GM21825 (cell line): ENCODE measurements around the gene GCN1.
A peak's percentile ranks its signal among the peaks of the same experiment; 100 is the strongest.

Experiments used
- ATAC-seq: cut with Tn5 transposase; IDR thresholded peaks from one replicate; pipeline ENCODE4 v1.9.1; 2021; ENCODE audit warnings: mild to moderate bottlenecking, moderate library complexity; ENCODE audit not compliant: unreplicated experiment

Gene GCN1

DNA sequence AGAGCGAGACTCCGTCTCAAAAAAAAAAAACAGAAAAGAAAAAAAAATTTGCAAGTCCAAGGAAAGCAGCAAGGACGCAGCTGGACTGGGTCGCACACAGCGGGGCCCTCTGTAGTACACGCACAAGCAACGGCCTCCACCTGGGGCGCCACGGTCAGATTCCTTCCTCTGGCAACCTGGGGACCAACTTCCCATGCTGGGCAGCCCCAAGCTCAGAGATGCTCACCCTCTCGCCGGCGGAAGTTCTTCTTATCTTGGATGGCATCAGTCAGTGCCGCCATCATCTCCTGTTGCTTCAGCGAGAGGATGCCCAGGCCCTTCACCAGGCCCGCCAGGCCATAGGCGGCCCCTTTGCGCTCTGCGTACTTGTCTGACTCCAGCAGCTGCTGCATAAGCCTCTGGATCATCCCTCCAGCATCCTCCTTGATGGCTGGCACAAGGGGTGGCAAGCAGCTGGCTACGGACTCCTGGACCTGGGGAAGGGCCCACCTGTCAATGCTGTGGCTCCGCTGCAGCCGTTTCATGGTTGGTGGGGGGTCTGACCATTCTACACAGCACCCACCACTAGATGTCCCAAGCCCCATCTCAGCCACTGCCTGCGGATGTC is 43.5 kb downstream of the GCN1 start:
- ATAC-seq = no peak

DNA sequence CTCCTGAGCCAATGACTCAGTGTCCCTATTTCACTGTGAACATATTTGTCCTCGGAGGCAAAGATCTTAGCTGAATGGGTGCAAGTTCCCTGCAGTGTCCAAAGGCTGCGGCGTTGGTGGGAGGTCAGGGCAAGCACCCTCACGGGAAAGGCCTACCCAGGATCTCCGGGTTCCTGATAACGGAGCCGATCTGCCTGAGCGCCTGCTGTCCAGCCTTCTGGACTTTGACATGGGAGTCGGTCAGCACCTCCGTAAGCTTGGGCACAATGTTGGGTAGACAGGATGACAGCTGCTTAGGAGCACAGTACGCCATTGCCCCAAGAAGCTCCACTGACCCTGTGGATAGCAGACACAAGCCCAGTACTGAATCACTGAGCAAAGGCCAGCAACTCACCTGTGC is 46.5 kb downstream of the GCN1 start:
- no peak for ATAC-seq

DNA sequence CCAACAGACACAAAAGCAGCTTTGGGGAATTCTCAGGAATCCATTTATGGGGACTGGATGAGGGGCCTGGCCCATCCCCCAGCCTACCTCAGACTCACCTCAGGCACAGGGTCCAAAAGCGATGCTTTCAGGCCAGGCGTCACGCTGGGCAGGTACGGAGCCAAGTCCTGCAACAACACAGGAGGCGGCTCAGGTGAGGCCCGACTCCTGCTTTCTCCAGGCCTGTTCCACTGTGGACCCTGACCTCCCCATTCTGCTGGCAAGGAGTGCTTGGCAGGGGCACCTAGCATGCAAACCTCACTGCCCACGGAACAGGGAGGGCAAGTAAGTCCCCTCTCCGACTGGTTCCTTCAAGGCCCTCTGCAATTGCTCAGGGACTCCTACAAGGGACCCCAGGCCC is 49.4 kb downstream of the GCN1 start:
- ATAC-seq = no peak

DNA sequence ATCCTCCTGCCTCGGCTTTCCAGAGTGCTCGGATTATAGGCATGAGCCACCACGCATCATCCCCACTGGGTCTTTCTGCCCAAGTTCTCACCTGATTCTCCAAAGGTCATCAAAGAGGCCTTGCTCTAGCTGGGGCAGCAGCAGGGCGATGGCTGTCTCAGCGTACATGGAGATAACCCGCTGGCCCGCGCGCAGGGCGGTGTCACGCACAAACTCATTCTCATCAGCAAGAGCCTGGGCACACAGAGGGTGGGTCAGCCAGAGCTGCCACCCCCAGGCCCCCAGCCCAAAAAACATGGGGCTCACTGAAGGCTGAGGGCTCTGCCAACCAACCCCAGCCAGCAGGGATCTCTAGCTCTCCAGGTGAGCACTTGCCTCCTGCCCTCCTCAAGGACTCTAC is 50.3 kb downstream of the GCN1 start:
- no peak for ATAC-seq

DNA sequence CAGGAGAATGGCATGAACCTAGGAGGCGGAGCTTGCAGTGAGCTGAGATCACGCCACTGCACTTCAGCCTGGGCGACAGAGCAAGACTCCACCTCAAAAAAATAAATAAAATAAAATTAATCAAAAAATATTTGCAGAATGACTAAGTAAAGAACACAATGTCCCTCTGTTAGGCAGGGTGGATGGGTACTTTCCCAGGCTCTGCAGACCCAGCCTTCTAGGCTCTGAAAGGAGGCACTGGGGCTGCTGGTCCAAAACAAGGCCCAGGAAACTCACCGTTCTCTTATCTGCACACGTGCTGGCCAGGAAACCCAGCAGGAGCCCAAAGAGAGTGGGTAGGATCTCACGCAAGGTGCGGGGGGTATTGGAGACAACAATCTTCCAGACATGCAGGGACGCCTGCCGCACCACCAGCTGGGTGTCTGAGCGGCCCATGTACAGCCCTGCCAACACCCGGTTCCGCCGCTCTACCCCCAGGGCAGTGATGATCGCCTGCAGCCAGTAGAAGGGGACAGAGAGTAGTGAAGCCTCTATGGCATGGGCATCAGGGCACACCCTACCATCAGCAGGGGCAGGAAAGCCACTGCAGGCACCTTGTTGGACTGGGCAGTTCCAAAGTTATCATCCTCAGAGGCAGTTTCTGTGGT is 52.2 kb downstream of the GCN1 start:
- ATAC-seq = no peak

DNA sequence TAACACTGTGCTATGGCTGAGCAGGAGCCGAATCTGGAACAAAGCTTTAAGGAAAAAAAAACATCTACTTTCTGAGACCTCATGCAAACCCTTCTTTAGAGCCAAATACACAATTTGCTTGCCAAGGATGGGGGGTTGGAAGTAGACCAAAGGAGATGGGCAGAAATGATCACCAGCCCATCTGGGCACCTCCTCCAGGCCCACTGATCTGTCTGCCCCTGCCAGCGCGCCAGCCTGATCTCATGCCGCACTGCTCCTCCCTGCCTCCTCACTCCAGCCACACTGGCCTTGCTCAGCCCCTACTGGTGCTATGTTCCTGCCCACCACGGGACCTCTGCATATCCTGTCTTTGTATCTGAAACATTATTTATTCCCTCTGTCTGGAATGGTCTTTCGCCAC is 53.2 kb downstream of the GCN1 start:
- no peak for ATAC-seq

DNA sequence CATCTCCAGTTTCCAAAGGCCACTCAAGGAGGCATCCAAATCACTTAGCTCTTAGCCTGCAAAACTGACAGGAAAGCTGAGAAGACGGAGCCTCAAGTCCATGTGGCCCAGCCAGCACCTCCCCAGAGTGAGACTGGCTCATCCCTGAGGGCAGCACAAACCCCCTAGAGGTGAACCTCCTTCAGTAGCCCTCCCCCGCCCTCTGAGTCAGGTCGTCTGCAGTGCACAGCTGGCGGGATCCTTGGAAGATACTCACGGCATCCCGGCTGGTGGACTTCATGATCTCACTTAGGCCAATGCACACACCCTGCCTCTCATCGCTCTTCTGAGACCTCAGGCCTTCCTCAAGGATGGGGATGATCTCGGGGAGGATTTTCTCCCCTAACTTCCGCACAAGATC is 53.9 kb downstream of the GCN1 start:
- ATAC-seq = no peak

DNA sequence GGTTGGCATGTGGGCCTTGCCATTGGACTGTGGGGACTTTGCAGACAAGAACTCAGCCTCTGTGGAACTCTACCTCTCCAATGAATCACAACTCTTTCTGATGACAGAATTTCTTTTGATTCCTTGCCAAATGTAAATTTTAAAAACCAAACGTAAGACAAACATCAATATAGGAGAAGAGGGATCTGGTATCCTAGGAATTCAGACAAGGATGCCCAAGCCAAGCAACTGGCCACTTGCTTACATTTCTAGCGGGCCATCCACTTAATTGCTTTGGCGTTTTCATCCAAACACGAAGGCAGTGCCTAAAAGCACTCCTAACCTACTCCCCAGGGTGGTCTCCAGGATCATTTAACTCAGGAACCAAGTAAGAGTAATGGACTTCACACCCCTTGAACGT is 54.6 kb downstream of the GCN1 start:
- no peak for ATAC-seq

DNA sequence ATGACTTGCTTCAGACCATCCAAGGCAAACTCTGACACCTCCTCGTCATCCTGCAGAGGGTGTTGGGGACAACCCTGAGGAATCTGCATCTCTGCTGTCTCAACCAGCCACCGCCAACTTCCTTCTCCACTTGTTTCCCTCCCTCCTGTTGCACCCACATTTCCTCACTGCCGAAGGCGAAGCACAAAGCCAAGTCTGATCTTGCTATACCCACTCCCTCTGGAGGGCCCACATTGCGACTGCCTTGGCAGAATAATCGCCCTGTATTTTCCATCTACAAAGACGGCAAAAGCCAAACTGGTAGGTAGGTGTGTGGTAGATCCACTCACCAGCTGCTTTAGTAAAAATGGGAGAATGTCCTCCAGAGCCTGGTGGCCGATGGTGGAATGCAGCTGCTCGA is 56.1 kb downstream of the GCN1 start:
- ATAC-seq = no peak

DNA sequence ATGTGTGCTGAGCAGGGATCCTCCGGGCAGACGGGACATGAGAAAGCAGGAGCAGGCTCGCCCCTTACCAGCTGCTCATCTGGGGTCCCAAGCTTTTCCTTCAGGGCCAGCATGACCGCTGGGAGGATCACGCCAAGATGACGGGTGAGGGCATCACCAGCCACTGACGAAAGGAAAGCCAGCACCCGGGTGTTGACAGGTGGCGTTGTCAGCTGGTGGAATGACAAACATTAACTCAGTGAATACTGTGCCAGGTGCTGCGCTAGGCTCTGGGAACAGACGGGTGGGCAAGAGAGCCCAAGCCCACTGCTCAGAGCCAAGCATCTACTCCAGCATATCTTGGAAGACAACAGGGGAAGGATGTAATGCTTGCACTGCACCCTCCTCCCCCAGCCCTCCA is 56.7 kb downstream of the GCN1 start:
- no peak for ATAC-seq

DNA sequence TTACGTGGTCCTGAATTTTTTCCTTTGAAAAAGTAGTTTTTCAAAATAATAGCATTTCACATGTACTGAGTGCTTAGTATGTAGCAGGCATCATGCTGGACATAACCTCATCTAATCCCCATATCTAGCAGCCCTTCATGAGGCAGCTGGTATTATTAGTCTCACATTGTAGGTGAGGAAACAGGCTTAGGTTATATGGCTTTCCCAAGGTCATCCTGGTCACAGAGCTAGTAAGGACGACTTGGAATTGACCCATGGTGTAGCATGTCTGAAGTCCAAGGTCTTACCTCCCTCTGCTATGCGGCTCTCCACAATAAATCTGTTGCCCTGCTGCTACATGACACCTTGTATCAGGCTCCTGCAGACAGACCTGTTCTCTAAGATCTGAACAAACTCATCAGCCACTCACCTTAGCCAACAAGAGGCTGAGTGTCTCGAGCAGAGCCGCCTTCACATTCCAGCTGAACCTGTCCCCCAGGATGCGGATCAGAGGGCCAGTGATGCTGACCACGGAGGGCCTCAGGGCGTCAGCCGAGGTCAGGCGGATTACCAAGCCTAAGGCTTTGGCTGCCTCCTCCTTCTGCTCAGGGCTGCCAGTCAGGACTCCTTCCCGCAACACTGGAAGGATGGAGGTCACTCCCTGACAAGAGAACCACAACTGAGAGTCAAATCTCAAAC is 58.3 kb downstream of the GCN1 start:
- no peak for ATAC-seq

DNA sequence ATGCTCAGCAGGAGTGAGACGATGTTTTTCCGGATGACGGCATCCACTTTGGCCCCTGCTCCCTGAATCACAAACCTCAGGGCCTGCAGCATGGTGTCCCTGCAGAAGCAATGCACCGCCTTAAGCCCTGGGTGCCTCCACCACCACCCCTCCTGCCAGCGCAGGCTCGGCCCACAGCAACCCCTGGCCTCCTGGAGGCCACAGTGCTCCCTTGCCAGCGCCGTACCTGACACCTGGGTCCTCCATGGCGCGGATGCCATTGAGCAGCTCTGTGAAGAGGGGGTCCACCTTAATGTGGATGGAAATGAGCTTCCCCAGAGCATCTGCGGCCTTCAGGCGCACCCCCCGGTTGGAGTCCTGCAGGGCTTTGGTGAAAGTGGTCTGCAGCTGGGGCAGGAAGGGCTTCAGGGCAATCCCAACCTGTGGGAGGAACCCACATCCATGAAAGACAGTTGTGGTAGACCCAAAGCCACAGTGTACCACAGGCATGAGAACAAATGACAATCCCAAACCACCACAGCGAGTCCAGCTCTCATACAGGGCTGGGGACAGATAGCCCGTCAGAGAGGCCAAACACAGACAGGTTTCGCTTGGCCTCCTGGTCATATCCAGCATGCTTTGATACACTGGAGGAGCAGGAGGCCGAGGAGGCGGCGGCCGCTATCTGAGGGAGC is 60.1 kb downstream of the GCN1 start:
- ATAC-seq = no peak

DNA sequence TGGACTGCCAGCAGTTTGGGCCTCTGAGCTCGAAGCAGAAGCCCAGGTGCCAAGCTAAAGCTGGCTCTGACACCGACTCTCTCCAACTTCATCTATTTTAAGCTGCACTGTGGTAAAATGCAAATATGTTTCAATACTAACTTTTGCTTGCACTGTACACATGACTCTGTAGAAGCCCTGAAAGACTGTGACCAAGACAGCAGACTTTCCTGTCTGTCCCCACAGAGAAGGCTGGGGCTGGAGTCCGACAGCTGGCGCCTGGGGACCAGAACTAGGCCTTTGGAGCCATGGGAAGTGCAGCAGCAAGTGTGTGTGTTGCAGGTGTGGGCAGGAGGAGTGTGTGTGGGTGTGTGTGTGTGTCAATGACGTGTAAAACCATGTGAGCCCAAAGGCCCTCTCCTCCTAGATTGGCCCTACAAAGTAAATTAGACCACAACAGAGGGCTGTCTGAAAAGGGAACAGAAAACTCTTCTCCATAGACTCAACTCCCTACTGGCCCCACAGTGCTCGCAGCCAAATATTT is 61.6 kb downstream of the GCN1 start:
- peak; percentile 89 for ATAC-seq

DNA sequence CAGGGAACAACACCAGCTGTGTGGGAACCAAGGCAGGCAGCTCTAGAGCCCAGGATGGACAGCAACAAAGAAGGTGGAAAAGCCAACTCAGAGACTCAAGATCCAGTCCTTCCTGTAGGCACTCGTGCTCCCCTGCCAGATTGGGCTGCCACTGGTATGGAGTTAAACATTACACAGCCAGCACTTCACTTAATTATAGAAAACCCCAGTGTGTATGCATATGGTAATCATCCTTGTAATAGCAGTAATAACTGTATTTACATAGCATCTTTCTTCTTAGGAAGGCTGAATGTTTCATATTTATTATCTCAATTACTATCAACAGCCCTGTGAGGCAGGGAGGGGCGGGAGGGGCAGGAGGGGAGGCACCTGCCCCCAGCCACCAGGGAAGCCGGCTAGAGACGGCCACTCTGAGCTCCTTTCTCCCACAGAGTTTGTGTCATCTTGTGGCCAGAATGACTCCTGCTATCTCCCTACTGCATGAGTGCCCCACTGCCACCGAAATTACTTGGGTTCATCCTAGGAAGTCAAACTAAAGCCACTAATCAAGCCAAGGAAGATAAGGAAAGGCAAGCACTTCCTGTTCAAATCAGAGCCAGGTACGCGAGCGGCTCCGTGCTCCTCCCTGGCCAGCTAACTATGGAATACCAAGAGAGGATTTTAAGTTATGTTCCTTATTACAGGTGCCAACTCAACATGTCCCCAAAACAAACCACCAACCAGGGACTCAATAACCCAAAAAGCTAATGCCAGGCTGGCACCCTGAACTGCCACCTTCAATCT is 62.3 kb downstream of the GCN1 start:
- no peak for ATAC-seq

DNA sequence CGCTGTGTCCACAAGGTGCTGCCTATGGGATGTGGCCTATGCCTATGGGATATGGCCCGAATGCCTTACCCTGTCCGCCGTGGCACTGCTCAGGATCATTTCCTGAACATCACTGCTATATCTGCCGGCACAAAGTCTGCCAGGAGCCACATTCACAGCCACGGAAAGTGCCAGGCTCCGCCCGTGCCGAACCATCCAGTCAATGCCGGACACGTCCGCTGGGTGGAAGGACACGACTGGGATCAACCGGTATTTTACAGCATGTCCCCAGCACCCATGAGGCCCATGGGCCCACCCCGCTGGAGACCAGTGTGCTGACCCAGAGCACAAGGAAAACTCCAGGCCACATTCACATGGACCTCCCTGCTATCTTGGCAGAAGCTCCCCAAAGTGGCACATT is 63.4 kb downstream of the GCN1 start:
- ATAC-seq = no peak

DNA sequence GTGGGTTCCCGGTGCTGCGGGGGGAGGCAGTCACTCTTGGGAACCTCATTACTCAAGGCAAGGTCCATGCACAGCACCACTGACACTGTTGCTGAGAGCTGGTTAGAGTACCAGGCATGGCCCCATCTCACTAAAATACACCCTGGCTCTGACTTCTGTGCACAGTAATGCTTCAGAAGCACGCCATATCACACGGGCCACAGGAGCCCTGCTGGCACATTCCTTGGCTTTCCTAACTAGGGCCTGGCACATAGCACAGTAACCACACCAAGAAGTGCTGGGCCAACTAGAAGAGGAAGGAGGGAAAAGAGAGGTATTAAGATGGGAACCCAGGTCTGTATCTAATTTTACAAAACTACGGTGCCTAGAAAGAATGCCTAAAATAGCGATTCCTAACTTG is 64.5 kb downstream of the GCN1 start:
- ATAC-seq = no peak

DNA sequence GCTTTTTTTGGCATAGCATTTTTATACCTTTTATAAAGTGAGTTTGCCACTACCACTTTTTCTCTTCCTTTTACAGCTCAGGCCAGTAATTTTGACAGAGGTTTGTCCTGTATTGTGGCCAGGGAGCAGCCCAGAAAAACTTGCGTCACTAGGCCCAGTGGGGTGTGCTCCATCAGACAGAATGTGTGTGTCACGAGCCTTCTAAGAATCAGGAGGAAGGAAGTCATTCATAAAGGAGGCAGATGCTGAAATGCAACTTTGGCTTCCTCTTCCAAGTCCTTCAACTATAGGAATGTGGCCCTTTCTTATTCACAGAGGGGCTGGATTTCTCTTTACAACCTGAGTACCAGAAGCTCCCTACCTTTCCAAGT is 67.9 kb downstream of the GCN1 start:
- no peak for ATAC-seq

DNA sequence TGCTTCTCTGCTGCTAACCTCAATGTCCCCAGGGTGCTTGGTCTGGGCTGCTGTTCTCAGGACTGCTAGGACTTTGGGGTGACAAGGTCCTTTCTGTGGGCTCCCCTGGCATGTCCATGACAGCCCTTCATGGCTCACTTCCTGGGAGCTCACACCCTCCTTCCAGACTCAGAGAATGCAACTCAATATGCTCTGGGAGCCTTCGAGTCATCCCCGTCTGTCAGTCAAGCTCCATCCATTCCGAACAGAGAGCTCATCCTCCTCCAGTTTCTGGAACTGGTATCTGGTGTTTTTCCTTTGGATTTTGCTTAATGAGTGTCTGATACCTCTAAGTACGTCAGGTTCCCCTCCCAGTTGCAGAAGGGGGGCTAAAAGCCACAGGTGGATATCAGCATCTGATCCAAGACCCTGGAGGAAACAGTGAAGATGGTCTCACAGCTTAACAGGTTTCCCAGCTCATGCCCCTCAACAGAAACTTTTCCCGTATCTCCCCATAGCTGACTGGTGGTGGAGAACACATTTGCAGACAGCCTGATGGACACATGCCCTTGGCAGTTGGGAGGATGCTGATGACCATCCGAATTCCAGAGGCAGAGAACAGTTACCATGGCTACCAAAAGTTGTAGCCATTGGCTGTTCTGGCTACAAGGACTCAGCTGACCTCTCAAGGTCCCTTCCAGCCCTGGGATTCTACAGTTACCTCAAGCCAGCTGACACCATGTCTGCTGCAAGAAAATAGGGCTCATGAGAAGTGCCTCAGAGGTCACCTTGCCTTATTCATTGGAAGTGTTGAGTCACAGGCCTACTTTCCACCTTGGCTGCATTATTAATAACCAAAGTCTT is 68.5 kb downstream of the GCN1 start:
- no peak for ATAC-seq

DNA sequence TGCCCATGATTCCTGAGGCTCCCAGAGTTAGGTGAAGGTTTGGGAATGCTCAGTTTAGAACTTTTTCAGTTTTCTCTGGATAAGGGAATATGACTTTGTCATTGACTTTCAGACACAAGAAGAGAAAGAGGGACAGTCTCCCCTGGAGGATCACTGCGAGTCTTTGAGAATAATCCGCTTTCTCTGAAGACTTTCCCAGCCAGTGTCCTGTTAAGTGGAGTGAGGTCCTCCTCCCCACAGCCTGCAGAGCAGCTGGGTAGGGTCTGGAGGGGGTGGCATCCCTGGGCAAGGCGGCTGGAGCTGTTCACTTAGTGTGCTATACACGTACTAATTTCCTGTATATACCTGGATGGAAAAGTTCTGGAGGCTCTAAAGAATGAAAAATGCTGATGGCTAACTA is 69.5 kb downstream of the GCN1 start:
- ATAC-seq = no peak

DNA sequence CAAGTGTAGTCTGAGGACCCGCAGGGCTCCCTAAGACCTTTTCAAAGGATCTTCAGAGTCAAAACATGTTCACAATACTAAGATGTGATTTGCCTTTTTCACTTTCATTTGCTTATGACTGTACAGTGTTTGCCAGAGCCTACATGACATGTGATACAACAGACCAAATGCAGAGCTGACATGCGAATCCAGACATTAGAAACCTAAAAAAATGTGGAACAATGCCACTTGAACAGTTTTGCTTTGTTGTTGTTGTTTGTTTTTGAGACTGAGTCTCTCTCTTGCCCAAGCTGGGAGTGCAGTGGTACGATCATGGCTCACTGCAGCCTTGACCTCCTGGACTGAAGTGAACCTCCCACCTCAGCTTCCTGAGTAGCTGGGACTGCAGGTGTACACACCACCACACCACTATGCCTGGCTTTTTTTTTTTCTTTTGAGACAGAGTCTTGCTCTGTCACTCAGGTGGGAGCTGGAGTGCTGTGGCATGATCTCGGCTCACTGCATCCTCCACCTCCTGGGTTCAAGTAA is 72.7 kb downstream of the GCN1 start:
- peak; percentile 33 for ATAC-seq
